ENCODE measurements around the gene NEAT1.
"Not testable (repeated sequence)": the region's sequence is repeated elsewhere in the genome, so short reads cannot be mapped to it uniquely, and the experiment has no call there.

NEAT1 gene

DNA sequence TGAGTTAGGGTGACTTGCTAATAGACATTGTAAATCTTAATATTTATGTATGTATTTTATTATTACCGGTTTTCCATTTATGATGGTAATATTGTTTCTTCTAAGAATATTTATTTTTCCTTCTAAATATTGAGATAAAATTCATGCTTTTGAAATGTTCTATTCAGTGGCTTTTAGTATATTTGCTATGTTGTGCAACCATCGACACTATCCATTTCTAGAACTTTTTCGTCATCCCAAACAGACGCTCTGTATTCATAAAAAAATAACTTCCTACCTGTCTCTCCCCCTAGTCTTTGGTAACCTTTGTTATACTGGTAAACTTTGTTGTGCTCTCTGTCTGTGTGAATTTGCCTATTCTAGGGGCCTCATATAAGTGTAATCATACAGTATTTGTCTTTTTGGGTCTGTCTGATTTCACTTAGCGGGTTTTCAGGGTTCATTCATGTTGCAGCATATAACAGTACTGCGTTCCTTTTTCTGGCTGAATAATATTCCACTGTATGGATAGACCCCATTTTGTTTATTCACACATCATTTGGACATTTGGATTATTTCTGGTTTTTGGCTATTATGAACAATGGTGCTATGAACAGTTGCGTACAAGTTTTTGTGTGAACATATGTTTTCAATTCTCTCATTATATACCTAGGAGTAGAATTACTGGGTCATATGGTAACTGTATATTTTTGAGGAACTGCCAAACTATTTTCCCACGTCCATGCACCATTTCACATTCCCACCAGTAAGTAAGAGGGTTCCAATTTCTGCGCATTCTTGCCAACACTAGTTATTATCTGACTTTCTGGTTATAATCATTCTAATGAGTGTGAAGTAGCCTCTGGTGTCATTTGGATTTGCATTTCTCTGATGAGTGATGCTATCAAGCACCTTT, 15.9 kb downstream of the NEAT1 start:
- H3K36me3 Mint-ChIP-seq, result peaks cover 11% of the 10 kb centered on the region
- peak overlapping the region; percentile 51 for H3K27ac Mint-ChIP-seq
- no peaks in the 10 kb centered on the region for H3K9me3 Mint-ChIP-seq (ENCODE audit: low read depth)
- no peaks in the 10 kb centered on the region for H3K27me3 Mint-ChIP-seq
- no peak overlapping the region for H3K4me3 Mint-ChIP-seq
- peaks cover 72% of the 10 kb centered on the region for H3K4me1 Mint-ChIP-seq (ENCODE audit: low read depth)

- peak overlapping the region; percentile 92 for H3K27ac Mint-ChIP-seq
- peaks cover 68% of the 10 kb centered on the region for H3K4me1 Mint-ChIP-seq (ENCODE audit: low read depth)
- no peaks in the 10 kb centered on the region for H3K9me3 Mint-ChIP-seq (ENCODE audit: low read depth)
- H3K27me3 Mint-ChIP-seq, result no peaks in the 10 kb centered on the region
- peak overlapping the region; percentile 13 for H3K4me3 Mint-ChIP-seq
- H3K36me3 Mint-ChIP-seq, result peaks cover 11% of the 10 kb centered on the region
These were observed 17.0 kb downstream of the NEAT1 start for GRCh38 chr11:65439331-65440181.

- no peaks in the 10 kb centered on the region for H3K9me3 Mint-ChIP-seq (ENCODE audit: low read depth)
- peak overlapping the region; percentile 73 for H3K4me3 Mint-ChIP-seq
- peaks cover 14% of the 10 kb centered on the region for H3K36me3 Mint-ChIP-seq
These were observed 18.4 kb downstream of the NEAT1 start for GRCh38 chr11:65440831-65441499.

DNA sequence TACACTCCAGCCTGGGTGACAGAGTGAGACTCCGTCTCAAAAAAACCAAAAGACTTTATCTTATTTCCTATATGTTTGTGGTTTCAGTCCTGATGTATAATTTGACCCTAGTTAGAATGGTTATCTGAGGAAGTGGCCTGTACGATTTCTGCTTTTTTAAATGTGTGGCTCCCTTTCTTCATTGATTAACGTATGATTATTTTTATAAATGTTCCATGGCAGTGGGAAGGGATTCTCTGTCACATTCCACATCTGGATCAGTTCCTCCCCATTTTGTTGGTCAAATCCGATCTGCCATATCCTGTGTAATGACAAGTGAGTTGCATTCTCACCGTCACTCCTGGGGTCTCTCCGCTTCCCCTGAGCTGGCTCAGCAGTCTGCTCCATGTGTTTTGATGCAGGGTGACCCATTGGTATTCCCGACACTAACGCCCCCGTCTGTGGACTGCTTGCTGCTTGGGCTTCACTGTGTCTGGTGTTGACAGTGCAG, 20.3 kb downstream of the NEAT1 start:
- Mint-ChIP-seq H3K27ac (peak overlapping the region; percentile 83), H3K9me3 (ENCODE audit: low read depth) (no peaks in the 10 kb centered on the region), H3K27me3 (no peaks in the 10 kb centered on the region), H3K4me3 (no peak overlapping the region), H3K36me3 (peaks cover 14% of the 10 kb centered on the region), H3K4me1 (ENCODE audit: low read depth) (peaks cover 40% of the 10 kb centered on the region)

More at GRCh38 chr11:65440831-65441499, 18.4 kb downstream of the NEAT1 start:
- Mint-ChIP-seq H3K27ac (peak overlapping the region; percentile 92), H3K4me1 (ENCODE audit: low read depth) (peaks cover 54% of the 10 kb centered on the region), H3K27me3 (no peaks in the 10 kb centered on the region)

GRCh38 chr11:65444314-65445051, 21.9 kb downstream of the NEAT1 start:
- Mint-ChIP-seq H3K9me3 (ENCODE audit: low read depth) (no peaks in the 10 kb centered on the region), H3K36me3 (peaks cover 9% of the 10 kb centered on the region), H3K4me3 (no peak overlapping the region), H3K27ac (peak overlapping the region; percentile 41), H3K4me1 (ENCODE audit: low read depth) (peaks cover 33% of the 10 kb centered on the region), H3K27me3 (no peaks in the 10 kb centered on the region)

DNA sequence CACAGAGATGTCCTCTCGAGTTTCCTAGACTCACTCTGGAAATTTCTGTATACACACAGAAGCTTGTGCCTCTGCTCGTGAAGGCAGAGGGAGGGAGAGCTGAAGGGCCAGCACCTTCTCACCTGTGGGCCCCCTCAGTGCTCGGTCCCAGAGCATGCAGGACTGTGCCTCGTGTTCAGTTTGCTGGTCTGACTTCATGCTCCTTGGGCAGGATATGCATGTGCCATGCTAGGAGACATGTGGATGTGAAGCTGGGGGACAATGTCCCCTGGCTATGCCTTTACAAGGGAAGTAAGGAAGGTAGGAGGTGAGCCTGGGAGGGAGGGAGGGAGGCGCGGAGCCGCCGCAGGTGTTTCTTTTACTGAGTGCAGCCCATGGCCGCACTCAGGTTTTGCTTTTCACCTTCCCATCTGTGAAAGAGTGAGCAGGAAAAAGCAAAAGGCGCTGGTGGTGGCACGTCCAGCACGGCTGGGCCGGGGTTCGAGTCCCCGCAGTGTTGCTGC, 22.6 kb downstream of the NEAT1 start:
- peak overlapping the region; percentile 41 for H3K27ac Mint-ChIP-seq
- H3K4me3 Mint-ChIP-seq, result no peak overlapping the region
- peaks cover 27% of the 10 kb centered on the region for H3K4me1 Mint-ChIP-seq (ENCODE audit: low read depth)
- H3K9me3 Mint-ChIP-seq (ENCODE audit: low read depth), result no peaks in the 10 kb centered on the region
- H3K36me3 Mint-ChIP-seq, result peaks cover 7% of the 10 kb centered on the region
- H3K27me3 Mint-ChIP-seq, result no peaks in the 10 kb centered on the region

- Mint-ChIP-seq H3K4me1 (ENCODE audit: low read depth) (peaks cover 22% of the 10 kb centered on the region), H3K4me3 (no peak overlapping the region), H3K27ac (peak overlapping the region; percentile 50), H3K36me3 (peaks cover 7% of the 10 kb centered on the region), H3K9me3 (ENCODE audit: low read depth) (no peaks in the 10 kb centered on the region), H3K27me3 (no peaks in the 10 kb centered on the region)
These were observed 23.2 kb downstream of the NEAT1 start for GRCh38 chr11:65445604-65446445.

DNA sequence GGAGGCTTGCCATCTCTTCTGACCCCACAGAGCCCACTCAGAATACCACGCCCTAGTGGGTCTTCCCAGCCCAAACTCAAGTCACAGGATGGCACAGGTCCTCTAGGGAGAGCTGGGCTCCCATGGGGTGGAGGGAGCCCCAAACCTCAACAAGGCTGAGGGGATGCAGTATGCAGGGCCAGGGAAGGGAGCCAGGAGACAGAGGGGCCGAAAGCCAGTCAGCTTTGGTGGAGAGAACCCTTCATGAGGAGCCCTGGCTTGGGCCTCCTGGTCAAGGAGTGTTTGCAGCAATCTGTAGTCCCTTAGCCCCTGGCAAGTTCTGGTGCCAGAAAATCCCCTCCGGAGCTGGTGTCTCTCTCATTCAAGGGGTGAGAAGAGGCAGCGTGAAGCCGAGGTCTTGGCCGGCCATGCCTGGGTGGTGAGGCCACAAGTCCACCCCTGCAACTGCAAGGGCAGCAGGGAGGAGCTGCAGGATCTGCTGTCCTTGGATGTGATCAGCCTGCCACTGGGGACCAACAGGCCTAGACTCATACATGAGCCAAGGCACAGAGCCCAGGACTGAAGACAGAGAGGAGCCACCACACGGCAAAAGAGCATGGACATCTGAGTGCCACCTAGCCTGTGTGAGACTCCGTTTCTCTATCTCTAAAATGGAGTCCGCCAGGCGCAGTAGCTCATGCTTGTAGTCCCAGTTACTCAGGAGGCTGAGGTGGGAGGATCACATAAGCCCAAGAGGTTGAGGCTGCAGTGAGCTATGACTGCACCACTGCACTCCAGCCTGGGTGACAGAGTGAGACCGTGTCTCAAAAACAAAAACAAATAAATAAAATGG, 24.1 kb downstream of the NEAT1 start:
- Mint-ChIP-seq H3K27ac (peak overlapping the region; percentile 61), H3K36me3 (peaks cover 6% of the 10 kb centered on the region), H3K4me1 (ENCODE audit: low read depth) (peaks cover 14% of the 10 kb centered on the region), H3K4me3 (no peak overlapping the region), H3K9me3 (ENCODE audit: low read depth) (no peaks in the 10 kb centered on the region), H3K27me3 (no peaks in the 10 kb centered on the region)

GRCh38 chr11:65448074-65448417, 25.4 kb downstream of the NEAT1 start:
- H3K4me1 Mint-ChIP-seq (ENCODE audit: low read depth), result peaks cover 13% of the 10 kb centered on the region
- no peak overlapping the region for H3K27ac Mint-ChIP-seq
- H3K36me3 Mint-ChIP-seq, result peaks cover 4% of the 10 kb centered on the region
- H3K9me3 Mint-ChIP-seq (ENCODE audit: low read depth), result no peaks in the 10 kb centered on the region
- H3K27me3 Mint-ChIP-seq, result no peaks in the 10 kb centered on the region
- H3K4me3 Mint-ChIP-seq, result no peak overlapping the region

DNA sequence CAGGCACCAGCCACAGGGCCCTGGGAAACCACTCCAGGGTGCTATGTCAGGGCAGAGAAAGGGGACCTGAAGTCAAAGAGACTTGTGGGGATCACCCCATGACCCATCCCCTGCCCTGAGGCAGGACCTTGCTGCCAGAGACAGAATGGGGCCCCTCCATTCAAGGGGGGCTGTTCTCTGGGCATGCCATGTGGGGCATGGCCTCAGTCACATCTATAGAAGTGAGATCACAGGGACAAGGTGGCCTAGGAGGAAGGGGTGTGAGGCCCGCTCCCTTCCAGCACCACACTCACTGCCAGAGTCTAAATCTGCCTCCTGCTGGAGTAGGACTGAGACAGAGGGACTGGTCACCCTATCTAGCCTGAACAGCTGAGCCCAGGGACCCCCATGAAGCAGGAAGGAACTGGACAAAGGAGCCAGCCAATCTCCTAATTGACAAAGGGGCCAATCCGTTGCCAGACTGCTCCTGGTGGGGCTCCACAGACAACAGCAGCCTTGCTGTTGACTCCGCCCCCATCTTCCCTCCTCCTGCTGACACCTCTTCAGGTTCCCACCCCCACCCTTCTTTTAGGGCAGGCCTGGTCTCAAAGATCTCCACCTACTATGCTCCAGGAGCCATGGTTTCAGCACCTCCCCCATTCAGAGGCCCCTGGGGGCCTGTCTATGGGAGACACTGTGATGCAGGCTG, 26.0 kb downstream of the NEAT1 start:
- Mint-ChIP-seq H3K9me3 (ENCODE audit: low read depth) (no peaks in the 10 kb centered on the region), H3K36me3 (peaks cover 2% of the 10 kb centered on the region), H3K4me3 (no peak overlapping the region), H3K27ac (no peak overlapping the region), H3K27me3 (no peaks in the 10 kb centered on the region), H3K4me1 (ENCODE audit: low read depth) (peaks cover 13% of the 10 kb centered on the region)

DNA sequence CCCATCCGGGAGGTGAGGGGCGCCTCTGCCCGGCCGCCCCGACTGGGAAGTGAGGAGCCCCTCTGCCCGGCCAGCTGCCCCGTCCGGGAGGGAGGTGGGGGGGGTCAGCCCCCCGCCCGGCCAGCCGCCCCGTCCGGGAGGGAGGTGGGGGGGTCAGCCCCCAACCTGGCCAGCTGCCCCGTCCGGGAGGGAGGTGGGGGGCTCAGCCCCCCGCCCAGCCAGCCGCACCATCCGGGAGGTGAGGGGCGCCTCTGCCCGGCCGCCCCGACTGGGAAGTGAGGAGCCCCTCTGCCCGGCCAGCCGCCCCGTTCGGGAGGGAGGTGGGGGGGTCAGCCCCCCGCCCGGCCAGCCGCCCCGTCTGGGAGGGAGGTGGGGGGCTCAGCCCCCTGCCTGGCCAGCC, 28.7 kb downstream of the NEAT1 start:
- H3K27ac Mint-ChIP-seq; H3K27me3 Mint-ChIP-seq; H3K9me3 Mint-ChIP-seq (ENCODE audit: low read depth); H3K4me3 Mint-ChIP-seq; H3K36me3 Mint-ChIP-seq: not testable (repeated sequence)
- peaks cover 25% of the 10 kb centered on the region for H3K4me1 Mint-ChIP-seq (ENCODE audit: low read depth)

DNA sequence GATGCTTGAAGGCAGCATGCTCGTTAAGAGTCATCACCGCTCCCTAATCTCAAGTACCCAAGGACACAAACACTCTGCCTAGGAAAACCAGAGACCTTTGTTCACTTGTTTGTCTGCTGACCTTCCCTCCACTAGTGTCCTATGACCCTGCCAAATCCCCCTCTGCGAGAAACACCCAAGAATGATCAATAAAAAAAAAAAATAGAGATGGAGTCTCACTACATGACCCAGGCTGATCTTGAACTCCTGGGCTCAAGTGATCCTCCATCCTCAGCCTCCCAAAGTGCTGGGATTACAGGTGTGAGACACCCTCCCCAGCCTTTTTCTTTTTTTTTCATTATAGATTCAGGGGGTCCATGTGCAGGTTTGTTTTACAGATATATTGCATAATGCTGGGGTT, 29.7 kb downstream of the NEAT1 start:
- peaks cover 28% of the 10 kb centered on the region for H3K4me1 Mint-ChIP-seq (ENCODE audit: low read depth)
- H3K4me3 Mint-ChIP-seq; H3K27me3 Mint-ChIP-seq; H3K27ac Mint-ChIP-seq; H3K36me3 Mint-ChIP-seq; H3K9me3 Mint-ChIP-seq (ENCODE audit: low read depth): not testable (repeated sequence)
